Thoracic aorta (tissue), 2 donors: Measurements from ENCODE around the gene PSMA2. TPM values are rescaled to one million over a fixed set of nuclear protein-coding genes. Genes with fewer than 3 reads are reported as not detected.

Experiments
- ATAC-seq: fragments of 150-250 bp; one replicate; pipeline ENCODE4 v1.8.0; 2017; ENCODE audit warnings: low read depth; ENCODE audit not compliant: insufficient number of reproducible peaks, low FRiP score
- DNase-seq: peaks from one replicate; pipeline ENCODE4 v3.0.0-alpha.2; 2020; ENCODE audit warnings: low spot score
- H3K27ac ChIP-seq, 2 donors: fragments of 200-600 bp; sonication (generic); 1 replicate in 1 of 2; 2 replicates in 1 of 2; pipeline ENCODE4 v1.5.1; 2016; ENCODE audit warnings: mild to moderate bottlenecking in 2 of 2, moderate library complexity in 2 of 2
- H3K27me3 ChIP-seq: fragments of 200-600 bp; sonication (generic); replicated peaks from 2 replicates; pipeline ENCODE4 v1.6.0; 2016; ENCODE audit warnings: mild to moderate bottlenecking; ENCODE audit not compliant: insufficient read depth
- H3K36me3 ChIP-seq: fragments of 200-600 bp; sonication (generic); one replicate; pipeline ENCODE4 v1.5.1; 2016
- H3K4me1 ChIP-seq, 2 donors: fragments of 200-600 bp; sonication (generic); 1 replicate in 1 of 2; 2 replicates in 1 of 2; pipeline versions ENCODE4 v1.5.1 to v1.6.0; 2016; ENCODE audit warnings: low read depth in 2 of 2, mild to moderate bottlenecking in 1 of 2; ENCODE audit not compliant: control insufficient read depth in 1 of 2
- H3K4me3 ChIP-seq: fragments of 200-600 bp; sonication (generic); 2 replicates; pipeline ENCODE4 v1.5.1; 2016; ENCODE audit warnings: mild to moderate bottlenecking
- H3K9me3 ChIP-seq: fragments of 200-600 bp; sonication (generic); 2 replicates; pipeline ENCODE4 v1.5.1; 2016
- CTCF ChIP-seq: fragments of 200-600 bp; sonication (generic); IDR thresholded peaks from one replicate; pipeline ENCODE4 v1.5.1; 2019; ENCODE audit warnings: antibody characterized with exemption
- total RNA-seq, 2 donors: library from RNA; depleted of rRNA; stranded (reverse); fragments of >200 nt; gene quantifications; one replicate each; pipeline versions ENCODE4 v1.1.0 to v1.2.3, GENCODE V29; 2016

Gene PSMA2
- total RNA-seq, 2 donors from 2014 or later: 30.2 to 53.6 TPM

- ATAC-seq: no peak
Measured at GRCh38 chr7:42961170-42961569, 29.2 kb upstream of the PSMA2 start.

GRCh38 chr7:42960762-42961161, 28.8 kb upstream of the PSMA2 start:
- Histone ChIP-seq H3K27me3 (no peaks in the 10 kb centered on the region), H3K4me1 (no peaks in the 10 kb centered on the region), H3K9me3 (no peaks in the 10 kb centered on the region), H3K27ac (no peak overlapping the region), H3K4me3 (no peak overlapping the region), H3K36me3 (no peaks in the 10 kb centered on the region)
- DNase-seq: no peak
- ATAC-seq: no peak
- TF ChIP-seq CTCF: no peak

More at GRCh38 chr7:42961170-42961569, 29.2 kb upstream of the PSMA2 start:
- TF ChIP-seq CTCF: no peak
- Histone ChIP-seq H3K27me3 (no peaks in the 10 kb centered on the region), H3K4me3 (no peak overlapping the region), H3K9me3 (no peaks in the 10 kb centered on the region), H3K27ac (no peak overlapping the region), H3K36me3 (no peaks in the 10 kb centered on the region), H3K4me1 (no peaks in the 10 kb centered on the region)
- no peak for DNase-seq

GRCh38 chr7:42959549-42959948, 27.6 kb upstream of the PSMA2 start:
- Histone ChIP-seq H3K36me3 (no peaks in the 10 kb centered on the region), H3K4me3 (no peak overlapping the region), H3K27me3 (no peaks in the 10 kb centered on the region), H3K9me3 (no peaks in the 10 kb centered on the region), H3K27ac (no peak overlapping the region), H3K4me1 (no peaks in the 10 kb centered on the region)
- ATAC-seq (no peak), DNase-seq (no peak)
- TF ChIP-seq CTCF: no peak

- no peak for TF ChIP-seq CTCF
- ATAC-seq: no peak
- no peaks in the 10 kb centered on the region for H3K9me3 ChIP-seq
- H3K36me3 ChIP-seq: no peaks in the 10 kb centered on the region
- no peaks in the 10 kb centered on the region for H3K4me1 ChIP-seq
- H3K4me3 ChIP-seq: no peak overlapping the region
- H3K27ac ChIP-seq: no peak overlapping the region
- no peaks in the 10 kb centered on the region for H3K27me3 ChIP-seq
- no peak for DNase-seq
Measured at GRCh38 chr7:42956062-42956461, 24.1 kb upstream of the PSMA2 start.

GRCh38 chr7:42953994-42954393, 22.0 kb upstream of the PSMA2 start:
- no peak overlapping the region for H3K4me3 ChIP-seq
- no peaks in the 10 kb centered on the region for H3K27me3 ChIP-seq
- TF ChIP-seq CTCF: no peak
- DNase-seq (no peak), ATAC-seq (no peak)
- no peaks in the 10 kb centered on the region for H3K4me1 ChIP-seq
- no peaks in the 10 kb centered on the region for H3K36me3 ChIP-seq
- H3K27ac ChIP-seq: no peak overlapping the region
- no peaks in the 10 kb centered on the region for H3K9me3 ChIP-seq
